Measurements from ENCODE around the gene SEC24B. TPM values are rescaled to one million over a fixed set of nuclear protein-coding genes. Genes with fewer than 3 reads are reported as not detected.

The SEC24B gene
- total and polyA plus RNA-seq, 2 donors (not counting 3 experiments of a cell fraction or from before 2014, with no cell fraction given), result 35.9 to 46.2 TPM

- no peaks in the 10 kb centered on the region for H3K9me3 ChIP-seq (replicated peaks; ENCODE audit: control insufficient read depth, insufficient read depth, low read length)
- POLR2A ChIA-PET, result no interaction called here
- H3K9me1 ChIP-seq (replicated peaks; ENCODE audit: control insufficient read depth, extremely low read depth, insufficient read depth, low read length), result no peaks in the 10 kb centered on the region
- H3K27ac ChIP-seq (ENCODE audit: insufficient read depth, low read depth, low read length), result no peak overlapping the region
- H4K20me1 ChIP-seq (replicated peaks; ENCODE audit: control insufficient read depth, extremely low read depth, insufficient read depth, low read length), result peaks cover 3% of the 10 kb centered on the region
- H2AFZ ChIP-seq (ENCODE audit: low read depth, low read length), result no peak overlapping the region
- dilution Hi-C loops (cut with MboI; ENCODE audit: extremely low pct_ligation_motif_present, low sequenced_read_pairs) (no loop called here), intact Hi-C loops (cut with micrococcal nuclease) (no loop called here)
- no peak for FAIRE-seq
- no peak overlapping the region for H3K9ac ChIP-seq (replicated peaks; ENCODE audit: extremely low read depth, insufficient read depth, low read length)
- no peak for TF ChIP-seq GATA2 (IDR thresholded peaks at IDR 0.05; ENCODE audit: insufficient read depth, insufficient read length, low read depth, low read length)
- TF ChIP-seq MYC (IDR thresholded peaks at IDR 0.05; ENCODE audit: low read depth, low read length), result no peak
- TF ChIP-seq FOS (IDR thresholded peaks at IDR 0.05; ENCODE audit: borderline replicate concordance, insufficient read depth, low read length), result no peak
- TF ChIP-seq POLR2A (IDR thresholded peaks at IDR 0.05; ENCODE audit: low read depth, low read length), result no peak
- TF ChIP-seq EZH2 (IDR thresholded peaks at IDR 0.05; ENCODE audit: borderline replicate concordance, low read depth, low read length, severe bottlenecking), result no peak
- no peak for TF ChIP-seq POLR2AphosphoS5 (IDR thresholded peaks at IDR 0.05; ENCODE audit: insufficient read depth, low read depth, low read length)
- TF ChIP-seq CTCF (IDR thresholded peaks at IDR 0.05; ENCODE audit: extremely low read depth in 1 of 2, insufficient read depth in 1 of 2, low read depth in 1 of 2, low read length in 2 of 2), result no peak
- no peak for TF ChIP-seq JUN (IDR thresholded peaks at IDR 0.05; ENCODE audit: borderline replicate concordance, insufficient read depth, insufficient read length, low read depth)
- CTCF ChIA-PET, result interaction anchor here (0.9 to 1.4 kb wide), 4 partner anchors 8 to 58 kb away, joined by 3 to 4 read pairs (median 3); no protein-coding TSS in a partner anchor
- BruUV-seq (replicated peaks), result no TSS peak
- H3K27me3 ChIP-seq (ENCODE audit: control insufficient read depth in 2 of 2, insufficient read depth in 2 of 2, low read length in 2 of 2), result no peaks in the 10 kb centered on the region
- H3K36me3 ChIP-seq (ENCODE audit: control insufficient read depth in 2 of 2, extremely low read depth in 1 of 2, insufficient read depth in 2 of 2, low read length in 2 of 2), result peaks cover 2 to 12% of the 10 kb centered on the region in 2 experiments
- H3K4me2 ChIP-seq (ENCODE audit: insufficient read depth, low read length), result no peak overlapping the region
- no peak for DNase-seq (ENCODE audit: low read depth, low spot score)
- no peaks in the 10 kb centered on the region for H3K4me1 ChIP-seq (ENCODE audit: control insufficient read depth, extremely low read depth, insufficient read depth, low read length)
- peaks cover 53% of the 10 kb centered on the region for H3K79me2 ChIP-seq (ENCODE audit: control insufficient read depth, insufficient read depth, low read length)
- H3K4me3 ChIP-seq (replicated peaks in 1 of 3; ENCODE audit: insufficient read depth in 1 of 3, low read depth in 1 of 3, low read length in 3 of 3), result no peak overlapping the region
Observed at GRCh38 chr4:109486007-109486406, 52.4 kb downstream of the SEC24B start.
